Skeletal muscle cell (primary cell): Measurements from ENCODE around the gene TAOK1.
"Not testable (repeated sequence)": the region's sequence is repeated elsewhere in the genome, so short reads cannot be mapped to it uniquely, and the experiment has no call there.

Experiments used
- DNase-seq: peaks from one replicate; pipeline ENCODE4 v3.0.0-alpha.2; 2010; ENCODE audit warnings: low read depth
- H3K4me3 ChIP-seq: 2 replicates; pipeline ENCODE4 v1.5.1; 2011; ENCODE audit warnings: low read depth, mild to moderate bottlenecking, control low read depth, low read length, moderate library complexity

Gene TAOK1

GRCh38 chr17:29389982-29390850, at the start of gene TAOK1:
TSS of gene TAOK1 (plus strand) at chr17:29390363. CDS start at chr17:29451549, 61,186 bp downstream.
- peak within 1 kb of the TSS; percentile 77 for H3K4me3 ChIP-seq
- DNase-seq: peak; percentile 95

- H3K4me3 ChIP-seq: no peak overlapping the region
- DNase-seq: no peak
These were observed 48.4 kb upstream of the TAOK1 start for GRCh38 chr17:29341726-29342125.

GRCh38 chr17:29342158-29342765, 47.9 kb upstream of the TAOK1 start:
- H3K4me3 ChIP-seq: no peak overlapping the region
- DNase-seq: no peak

GRCh38 chr17:29344201-29344856, 45.8 kb upstream of the TAOK1 start:
- DNase-seq: no peak
- no peak overlapping the region for H3K4me3 ChIP-seq

- DNase-seq: no peak
- H3K4me3 ChIP-seq: no peak overlapping the region
These were observed 45.1 kb upstream of the TAOK1 start for GRCh38 chr17:29345066-29345465.

- H3K4me3 ChIP-seq, DNase-seq: not testable (repeated sequence)
These were observed 44.7 kb upstream of the TAOK1 start for GRCh38 chr17:29345470-29345869.

GRCh38 chr17:29346462-29346861, 43.7 kb upstream of the TAOK1 start:
- H3K4me3 ChIP-seq: no peak overlapping the region
- no peak for DNase-seq

- DNase-seq: no peak
- H3K4me3 ChIP-seq: no peak overlapping the region
These were observed 42.1 kb upstream of the TAOK1 start for GRCh38 chr17:29347831-29348629.

- H3K4me3 ChIP-seq: no peak overlapping the region
- DNase-seq: no peak
These were observed 40.8 kb upstream of the TAOK1 start for GRCh38 chr17:29349409-29349808.

GRCh38 chr17:29352146-29352545, 38.0 kb upstream of the TAOK1 start:
- DNase-seq: no peak
- H3K4me3 ChIP-seq: no peak overlapping the region

- no peak overlapping the region for H3K4me3 ChIP-seq
- DNase-seq: no peak
These were observed 32.9 kb upstream of the TAOK1 start for GRCh38 chr17:29357232-29357631.

GRCh38 chr17:29357821-29358232, 32.3 kb upstream of the TAOK1 start:
- H3K4me3 ChIP-seq: no peak overlapping the region

GRCh38 chr17:29358416-29358815, 31.7 kb upstream of the TAOK1 start:
- no peak for DNase-seq
- no peak overlapping the region for H3K4me3 ChIP-seq

More at GRCh38 chr17:29357821-29358232, 32.3 kb upstream of the TAOK1 start:
- DNase-seq: no peak

GRCh38 chr17:29359777-29360176, 30.4 kb upstream of the TAOK1 start:
- no peak overlapping the region for H3K4me3 ChIP-seq
- no peak for DNase-seq

- no peak for DNase-seq
These were observed 26.4 kb upstream of the TAOK1 start for GRCh38 chr17:29363716-29364115.

GRCh38 chr17:29364691-29365090, 25.5 kb upstream of the TAOK1 start:
- no peak for DNase-seq
- H3K4me3 ChIP-seq: no peak overlapping the region

More at GRCh38 chr17:29363716-29364115, 26.4 kb upstream of the TAOK1 start:
- H3K4me3 ChIP-seq: no peak overlapping the region

- H3K4me3 ChIP-seq: no peak overlapping the region
- DNase-seq: no peak
These were observed 22.0 kb upstream of the TAOK1 start for GRCh38 chr17:29368161-29368560.

- DNase-seq: no peak
- H3K4me3 ChIP-seq: no peak overlapping the region
These were observed 21.2 kb upstream of the TAOK1 start for GRCh38 chr17:29368926-29369325.
